OCI-LY1 (cell line): ENCODE measurements around the gene SPATA17.

Experiments
- H2AFZ ChIP-seq: fragments of 200-600 bp; sonication (generic), shearing (Covaris generic); 2 replicates; pipeline ENCODE4 v1.6.0; 2014; ENCODE audit warnings: antibody characterized with exemption, mild to moderate bottlenecking, low read length
- H3F3A ChIP-seq: fragments of 200-600 bp; sonication (generic), shearing (Covaris generic); 2 replicates; pipeline ENCODE4 v1.6.0; 2014; ENCODE audit warnings: mild to moderate bottlenecking, antibody characterized with exemption, low read length, moderate library complexity; ENCODE audit not compliant: insufficient read depth
- H3K27ac ChIP-seq: fragments of 200-600 bp; sonication (generic); 2 replicates; pipeline ENCODE4 v1.5.1; 2014; ENCODE audit warnings: low read length, mixed run types, mild to moderate bottlenecking, low read depth; ENCODE audit not compliant: poor library complexity, severe bottlenecking
- H3K27me3 ChIP-seq: fragments of 200-600 bp; sonication (generic); 2 replicates; pipeline ENCODE4 v1.6.0; 2014; ENCODE audit warnings: antibody characterized with exemption, mild to moderate bottlenecking, low read length, moderate library complexity; ENCODE audit not compliant: insufficient read depth
- H3K36me3 ChIP-seq: fragments of 200-600 bp; sonication (generic); 2 replicates; pipeline ENCODE4 v1.6.1; 2014; ENCODE audit warnings: mild to moderate bottlenecking, antibody characterized with exemption, low read length, moderate library complexity, mixed read lengths; ENCODE audit not compliant: insufficient read depth
- H3K4me1 ChIP-seq: fragments of 200-600 bp; sonication (generic); 2 replicates; pipeline ENCODE4 v1.5.1; 2014; ENCODE audit warnings: mild to moderate bottlenecking, low read length, moderate library complexity; ENCODE audit not compliant: insufficient read depth, severe bottlenecking
- H3K4me2 ChIP-seq: fragments of 200-600 bp; sonication (generic), shearing (Covaris generic); 2 replicates; pipeline ENCODE4 v1.6.1; 2014; ENCODE audit warnings: low read length
- H3K4me3 ChIP-seq: fragments of 200-600 bp; sonication (generic); 2 replicates; pipeline ENCODE4 v1.5.1; 2014; ENCODE audit warnings: low read length, low read depth, mild to moderate bottlenecking, mixed read lengths; ENCODE audit not compliant: poor library complexity, severe bottlenecking
- H3K79me2 ChIP-seq: fragments of 200-600 bp; shearing (Covaris generic); 2 replicates; pipeline ENCODE4 v1.6.1; 2016; ENCODE audit warnings: mixed run types, low read length, mixed read lengths; ENCODE audit not compliant: insufficient read depth
- H3K9ac ChIP-seq: fragments of 200-600 bp; sonication (generic), shearing (Covaris generic); 2 replicates; pipeline ENCODE4 v1.6.1; 2014; ENCODE audit warnings: mild to moderate bottlenecking, low read length, mixed read lengths
- H3K9me2 ChIP-seq: fragments of 200-600 bp; sonication (generic), shearing (Covaris generic); 2 replicates; pipeline ENCODE4 v1.6.1; 2014; ENCODE audit warnings: low read depth, mild to moderate bottlenecking, low read length, mixed read lengths
- H3K9me3 ChIP-seq: fragments of 200-600 bp; shearing (Covaris generic); 2 replicates; pipeline ENCODE4 v1.6.1; 2014; ENCODE audit warnings: low read length, mixed read lengths
- H4K20me1 ChIP-seq: fragments of 200-600 bp; sonication (generic), shearing (Covaris generic); 2 replicates; pipeline ENCODE4 v1.6.0; 2016; ENCODE audit warnings: mild to moderate bottlenecking, low read length; ENCODE audit not compliant: insufficient read depth
- EZH2 ChIP-seq: fragments of 200-600 bp; sonication (generic), shearing (Covaris generic); IDR thresholded peaks from 2 replicates; pipeline ENCODE4 v1.8.0; 2017; ENCODE audit warnings: borderline replicate concordance, mixed run types, mild to moderate bottlenecking, antibody characterized with exemption, low read length, moderate library complexity, mixed read lengths
- TF ChIP-seq, protein P1 (sequence below): fragments of 200-600 bp; sonication (generic), shearing (Covaris generic); IDR thresholded peaks from 2 replicates; pipeline ENCODE4 v1.5.1; 2017; ENCODE audit warnings: mild to moderate bottlenecking, antibody characterized with exemption, low read length, moderate library complexity, mixed read lengths

SPATA17 gene

DNA sequence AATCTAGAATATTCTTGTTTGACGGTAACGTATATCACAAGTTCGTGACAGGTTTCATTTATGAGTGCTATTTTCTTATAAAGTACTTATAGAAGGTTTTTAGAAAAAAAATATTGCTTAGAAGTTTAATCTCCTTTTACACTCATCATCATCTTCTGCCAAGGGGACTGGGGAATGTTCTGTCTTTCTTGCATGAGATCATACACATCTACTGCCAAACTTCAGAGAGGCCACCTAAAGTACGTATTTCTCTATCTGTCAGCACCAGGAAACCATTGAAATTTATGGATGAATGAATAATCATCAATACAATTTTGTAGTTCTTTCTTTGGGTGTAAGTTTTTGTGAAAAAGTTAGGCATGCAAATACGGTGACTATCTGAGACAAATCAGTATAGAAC is 245.8 kb downstream of the SPATA17 start:
- no peaks in the 10 kb centered on the region for H3K36me3 ChIP-seq
- H3K27me3 ChIP-seq = no peaks in the 10 kb centered on the region
- H2AFZ ChIP-seq = no peak overlapping the region
- H3K9me3 ChIP-seq = no peaks in the 10 kb centered on the region
- no peaks in the 10 kb centered on the region for H4K20me1 ChIP-seq
- no peak overlapping the region for H3K4me3 ChIP-seq
- no peak overlapping the region for H3K27ac ChIP-seq
- no peak overlapping the region for H3K9ac ChIP-seq
- H3F3A ChIP-seq = no peaks in the 10 kb centered on the region
- no peaks in the 10 kb centered on the region for H3K4me1 ChIP-seq
- no peak overlapping the region for H3K4me2 ChIP-seq
- H3K9me2 ChIP-seq = no peaks in the 10 kb centered on the region
- TF ChIP-seq, protein P1, sequence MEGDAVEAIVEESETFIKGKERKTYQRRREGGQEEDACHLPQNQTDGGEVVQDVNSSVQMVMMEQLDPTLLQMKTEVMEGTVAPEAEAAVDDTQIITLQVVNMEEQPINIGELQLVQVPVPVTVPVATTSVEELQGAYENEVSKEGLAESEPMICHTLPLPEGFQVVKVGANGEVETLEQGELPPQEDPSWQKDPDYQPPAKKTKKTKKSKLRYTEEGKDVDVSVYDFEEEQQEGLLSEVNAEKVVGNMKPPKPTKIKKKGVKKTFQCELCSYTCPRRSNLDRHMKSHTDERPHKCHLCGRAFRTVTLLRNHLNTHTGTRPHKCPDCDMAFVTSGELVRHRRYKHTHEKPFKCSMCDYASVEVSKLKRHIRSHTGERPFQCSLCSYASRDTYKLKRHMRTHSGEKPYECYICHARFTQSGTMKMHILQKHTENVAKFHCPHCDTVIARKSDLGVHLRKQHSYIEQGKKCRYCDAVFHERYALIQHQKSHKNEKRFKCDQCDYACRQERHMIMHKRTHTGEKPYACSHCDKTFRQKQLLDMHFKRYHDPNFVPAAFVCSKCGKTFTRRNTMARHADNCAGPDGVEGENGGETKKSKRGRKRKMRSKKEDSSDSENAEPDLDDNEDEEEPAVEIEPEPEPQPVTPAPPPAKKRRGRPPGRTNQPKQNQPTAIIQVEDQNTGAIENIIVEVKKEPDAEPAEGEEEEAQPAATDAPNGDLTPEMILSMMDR = no peak
- TF ChIP-seq EZH2 = no peak
- no peaks in the 10 kb centered on the region for H3K79me2 ChIP-seq

DNA sequence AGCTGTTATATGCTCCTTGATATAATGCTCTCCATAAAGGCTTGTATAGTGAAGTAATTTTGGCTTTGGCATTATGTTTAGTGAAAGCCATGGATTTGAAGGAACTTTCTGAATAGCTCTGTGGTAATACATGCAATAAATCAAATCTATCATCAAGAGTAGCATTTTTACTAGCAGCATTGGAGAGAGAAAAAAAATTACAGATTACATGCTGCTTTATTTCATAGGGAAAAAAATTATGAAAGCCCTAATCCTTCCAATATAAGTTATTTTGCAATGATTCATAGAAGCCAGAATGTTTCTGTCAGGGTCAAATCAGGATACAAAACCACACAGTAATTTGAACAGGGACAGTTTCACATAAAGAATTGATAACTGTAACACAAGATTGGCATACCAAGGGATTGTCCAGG is 250.0 kb downstream of the SPATA17 start:
- no peaks in the 10 kb centered on the region for H3K9me2 ChIP-seq
- H3K27ac ChIP-seq = no peak overlapping the region
- no peaks in the 10 kb centered on the region for H4K20me1 ChIP-seq
- H3K36me3 ChIP-seq = no peaks in the 10 kb centered on the region
- H3K9me3 ChIP-seq = no peaks in the 10 kb centered on the region
- H3K79me2 ChIP-seq = no peaks in the 10 kb centered on the region
- H3K4me2 ChIP-seq = no peak overlapping the region
- H3K4me3 ChIP-seq = no peak overlapping the region
- H3K4me1 ChIP-seq = no peaks in the 10 kb centered on the region
- H3K27me3 ChIP-seq = no peaks in the 10 kb centered on the region
- no peak overlapping the region for H3K9ac ChIP-seq
- TF ChIP-seq EZH2 = no peak
- TF ChIP-seq, protein P1 = no peak
- no peaks in the 10 kb centered on the region for H3F3A ChIP-seq
- H2AFZ ChIP-seq = no peak overlapping the region

DNA sequence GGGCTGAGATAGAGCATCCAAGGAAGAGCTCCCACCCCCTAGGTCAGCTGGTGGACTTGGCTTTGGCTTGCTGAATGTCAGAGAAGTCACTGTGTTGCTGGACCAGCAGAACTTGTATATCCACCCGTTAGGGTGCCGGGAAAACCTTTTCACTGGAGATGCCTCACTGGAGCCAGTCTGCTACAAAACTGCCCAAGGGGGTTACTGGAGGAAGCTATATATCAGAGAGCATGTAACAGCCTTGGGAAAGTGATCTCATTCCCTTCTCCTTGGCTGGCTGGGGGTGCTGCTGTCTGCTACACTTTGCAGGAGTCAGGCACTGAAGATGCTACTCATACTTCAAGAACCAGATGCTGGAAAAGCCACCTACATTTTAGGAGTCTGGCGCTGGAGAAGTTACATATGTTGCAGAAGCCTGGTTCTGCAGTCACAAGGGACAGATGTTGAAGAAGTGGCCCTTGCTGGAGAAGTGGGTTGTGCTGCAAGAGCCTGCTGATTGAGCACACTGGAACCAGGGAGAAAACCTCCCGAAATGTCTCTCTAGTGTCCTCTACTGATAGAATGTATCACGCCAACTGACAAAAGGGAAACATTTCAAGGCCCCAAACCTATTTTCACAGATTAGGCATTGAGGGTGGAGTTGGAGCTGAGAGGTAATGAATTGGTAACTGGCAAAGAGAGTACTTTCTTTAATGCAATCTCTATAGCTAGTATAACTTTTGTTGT is 250.6 kb downstream of the SPATA17 start:
- no peak overlapping the region for H2AFZ ChIP-seq
- no peak overlapping the region for H3K4me2 ChIP-seq
- H4K20me1 ChIP-seq = no peaks in the 10 kb centered on the region
- no peaks in the 10 kb centered on the region for H3K4me1 ChIP-seq
- H3K27me3 ChIP-seq = no peaks in the 10 kb centered on the region
- H3K79me2 ChIP-seq = no peaks in the 10 kb centered on the region
- no peak overlapping the region for H3K4me3 ChIP-seq
- H3K9me2 ChIP-seq = no peaks in the 10 kb centered on the region
- no peaks in the 10 kb centered on the region for H3F3A ChIP-seq
- no peaks in the 10 kb centered on the region for H3K9me3 ChIP-seq
- no peaks in the 10 kb centered on the region for H3K36me3 ChIP-seq
- H3K9ac ChIP-seq = no peak overlapping the region
- TF ChIP-seq, protein P1 = no peak
- TF ChIP-seq EZH2 = no peak
- H3K27ac ChIP-seq = no peak overlapping the region
